ENCODE measurements around the gene RILPL1.
"Not testable (repeated sequence)": the region's sequence is repeated elsewhere in the genome, so short reads cannot be mapped to it uniquely, and the experiment has no call there.

RILPL1 gene

DNA sequence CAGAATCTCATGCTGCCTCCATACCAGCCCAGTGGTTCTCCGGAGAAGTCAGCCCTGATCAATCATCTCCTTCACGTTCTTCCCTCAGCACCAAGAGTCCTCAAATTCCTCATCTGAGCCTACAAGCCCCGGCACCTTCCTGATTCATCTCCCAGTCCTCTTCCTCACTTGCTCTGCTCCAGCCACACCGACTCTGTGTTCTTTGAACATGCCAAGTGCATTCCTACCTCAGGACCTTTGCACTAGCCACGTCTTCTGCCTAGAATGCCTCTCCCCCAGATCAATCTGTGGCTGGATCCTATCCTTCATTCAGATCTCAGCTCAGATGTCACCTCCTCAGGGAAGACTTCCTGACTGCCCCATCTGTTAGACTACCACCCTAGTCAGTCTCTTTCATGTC lies 4.7 kb downstream of the RILPL1 start:
- DNase-seq = no peak

DNA sequence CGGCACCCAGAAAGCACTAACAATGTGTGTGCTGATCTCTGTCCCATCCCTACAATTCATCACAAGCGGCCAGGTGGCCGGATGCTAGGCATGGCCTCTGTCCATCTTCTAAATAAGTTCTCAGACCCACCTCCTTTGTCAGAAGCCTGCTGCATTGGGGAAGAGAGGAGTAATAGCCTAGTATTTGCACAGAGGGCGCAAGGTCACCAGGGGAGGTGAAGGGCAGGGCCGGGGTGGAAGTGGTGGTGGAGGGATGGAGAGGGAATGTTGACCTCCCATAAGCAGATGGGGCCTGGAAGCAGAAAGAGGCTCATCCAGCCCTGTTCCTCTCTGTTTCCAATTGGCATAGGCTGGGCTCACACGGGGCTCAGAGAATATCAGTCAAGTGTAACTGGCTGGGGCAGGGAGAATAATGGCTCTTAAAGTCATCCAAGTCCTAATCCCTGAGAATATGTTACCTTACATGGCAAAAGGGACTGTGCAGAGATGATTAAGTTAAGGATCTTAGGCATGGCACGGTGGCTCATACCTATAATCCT lies 6.9 kb downstream of the RILPL1 start:
- DNase-seq = no peak

DNA sequence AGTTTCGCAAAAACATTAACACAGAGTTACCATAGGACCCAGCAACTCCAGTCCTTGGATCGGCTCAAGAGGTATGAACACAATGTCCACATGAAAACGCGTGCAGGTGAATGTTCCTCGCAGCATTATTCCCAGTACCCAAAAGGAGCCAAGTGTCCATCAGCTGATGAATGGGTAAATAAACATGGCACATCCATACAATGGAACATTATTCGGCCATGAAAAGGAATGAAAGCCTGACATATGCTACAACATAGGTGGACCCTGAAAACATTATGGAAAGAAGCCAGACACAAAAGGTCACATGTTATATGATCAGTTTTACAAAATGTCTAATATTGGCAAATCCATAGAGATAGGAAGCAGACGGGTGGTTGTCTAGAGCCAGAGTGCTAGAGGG lies 9.1 kb downstream of the RILPL1 start:
- no peak for DNase-seq

DNA sequence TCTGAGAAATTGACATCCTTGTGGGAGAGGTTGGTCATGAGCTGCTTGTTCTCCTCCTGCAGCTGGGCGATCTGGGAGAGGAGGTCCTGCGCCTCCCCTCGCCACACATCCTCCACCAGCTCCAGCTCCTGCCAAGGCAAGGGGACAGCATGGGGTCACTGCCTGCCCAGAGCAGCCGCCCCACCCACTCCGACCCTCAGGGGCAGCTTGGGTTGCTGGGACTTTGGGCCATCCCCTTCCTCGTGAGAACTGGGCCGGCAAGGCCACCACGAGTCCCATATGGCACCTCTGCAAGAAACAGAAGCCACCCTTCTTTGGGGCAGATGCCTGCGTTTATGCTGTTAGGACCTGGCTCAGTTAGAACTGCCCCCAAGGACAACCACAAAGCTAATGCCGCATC lies 10.0 kb downstream of the RILPL1 start:
- no peak for DNase-seq

DNA sequence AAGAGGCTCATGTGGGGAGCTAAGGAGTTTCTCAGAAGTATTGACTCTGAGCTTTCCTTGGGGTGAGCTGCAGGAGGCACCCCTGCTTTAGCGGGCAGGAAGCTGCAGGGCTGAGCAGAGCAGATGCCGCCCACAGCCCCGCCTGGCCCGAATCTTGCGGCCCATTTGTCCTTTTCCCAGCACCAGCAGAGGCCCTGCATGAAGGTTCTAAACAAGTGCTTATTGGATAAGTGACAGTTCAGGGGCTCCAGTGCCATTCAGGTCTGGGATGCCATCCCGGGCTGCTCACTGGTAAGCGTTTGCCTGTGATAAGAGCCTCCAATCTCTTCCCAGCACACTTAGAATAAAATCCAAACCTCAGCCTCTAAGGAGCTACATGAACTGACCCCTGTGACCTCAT lies 11.4 kb downstream of the RILPL1 start:
- no peak for DNase-seq

DNA sequence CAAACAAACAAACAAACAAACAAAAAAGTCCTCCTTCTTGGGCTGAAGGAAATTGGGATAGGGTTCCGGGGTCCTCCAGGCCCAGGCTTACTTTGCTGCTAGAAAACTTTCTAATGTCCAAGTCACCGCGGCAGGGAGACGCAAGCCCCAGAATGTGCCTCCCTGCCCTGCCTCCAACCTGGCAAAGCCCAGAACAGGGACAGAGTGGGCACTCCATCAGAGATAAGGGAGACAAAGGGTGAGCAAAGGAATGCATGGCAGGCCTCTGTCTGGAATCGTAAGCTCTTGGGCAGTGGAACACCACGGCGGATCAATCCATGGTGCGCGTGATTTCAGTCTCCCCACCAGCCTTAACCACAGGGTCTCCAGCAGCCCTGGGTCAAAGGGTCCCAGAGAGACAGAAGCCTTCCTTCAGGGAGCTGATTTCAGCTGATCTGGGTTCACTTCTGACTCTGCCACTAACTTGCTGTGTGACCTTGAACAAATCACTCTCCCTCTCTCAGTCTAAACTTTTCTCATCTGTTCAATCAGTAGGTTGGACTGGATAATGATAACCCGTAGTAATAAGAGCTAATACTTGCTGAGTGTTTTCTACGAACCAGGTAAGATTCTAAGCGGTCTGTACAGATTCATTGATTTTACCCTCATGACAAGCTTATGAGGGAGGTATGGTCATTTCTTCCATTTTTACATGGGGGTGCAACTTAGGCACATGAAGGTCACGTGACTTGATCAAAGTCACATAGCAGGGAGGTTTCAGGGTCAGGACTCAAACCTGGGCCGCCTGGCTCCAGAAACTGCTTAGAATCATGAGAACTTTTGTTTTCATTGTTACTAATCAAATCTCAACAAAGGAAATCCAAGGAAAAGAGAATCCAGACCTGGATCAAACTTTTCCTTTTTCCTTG lies 12.7 kb downstream of the RILPL1 start:
- DNase-seq = no peak

DNA sequence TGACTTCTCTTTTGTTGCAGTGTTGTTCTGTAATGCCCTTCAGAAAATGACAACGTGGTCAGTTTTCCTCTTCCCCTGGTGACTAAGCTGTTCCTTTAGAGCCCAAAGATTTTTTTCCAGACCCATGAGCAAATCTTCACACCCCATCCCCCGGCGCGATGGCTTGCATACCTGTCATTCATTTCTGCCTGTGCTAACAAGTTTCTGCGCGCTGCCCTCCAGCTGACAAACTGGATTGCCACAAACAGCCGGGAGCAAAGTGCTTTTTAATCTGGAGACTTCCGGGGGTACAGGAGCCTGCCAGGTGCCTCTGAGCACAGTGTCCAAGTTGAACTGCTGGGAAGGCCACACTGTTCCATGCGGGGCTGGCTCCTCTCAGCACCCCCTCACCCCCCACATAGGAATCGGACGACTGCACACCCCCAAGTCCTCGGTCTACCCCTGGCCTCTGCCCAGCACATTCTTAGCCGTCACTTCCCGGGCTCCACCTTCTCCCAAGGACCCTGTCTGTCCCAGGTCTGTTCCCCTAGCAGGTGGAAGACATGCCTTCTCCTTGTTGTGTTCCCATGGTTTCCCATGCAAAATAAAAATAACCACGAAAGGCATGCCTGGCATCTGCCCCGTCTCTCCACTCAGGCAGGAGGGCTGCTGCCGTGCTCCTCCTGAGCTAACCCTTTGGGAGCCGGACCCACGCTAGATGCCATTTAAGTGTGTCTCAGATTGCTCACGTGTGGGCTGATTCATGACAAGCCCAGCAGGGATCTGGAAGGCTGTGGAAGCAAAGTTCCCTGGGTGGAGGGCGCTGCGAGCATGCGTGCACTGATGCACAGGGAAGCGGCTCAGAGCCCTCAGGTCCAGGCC lies 14.1 kb downstream of the RILPL1 start:
- no peak for DNase-seq

DNA sequence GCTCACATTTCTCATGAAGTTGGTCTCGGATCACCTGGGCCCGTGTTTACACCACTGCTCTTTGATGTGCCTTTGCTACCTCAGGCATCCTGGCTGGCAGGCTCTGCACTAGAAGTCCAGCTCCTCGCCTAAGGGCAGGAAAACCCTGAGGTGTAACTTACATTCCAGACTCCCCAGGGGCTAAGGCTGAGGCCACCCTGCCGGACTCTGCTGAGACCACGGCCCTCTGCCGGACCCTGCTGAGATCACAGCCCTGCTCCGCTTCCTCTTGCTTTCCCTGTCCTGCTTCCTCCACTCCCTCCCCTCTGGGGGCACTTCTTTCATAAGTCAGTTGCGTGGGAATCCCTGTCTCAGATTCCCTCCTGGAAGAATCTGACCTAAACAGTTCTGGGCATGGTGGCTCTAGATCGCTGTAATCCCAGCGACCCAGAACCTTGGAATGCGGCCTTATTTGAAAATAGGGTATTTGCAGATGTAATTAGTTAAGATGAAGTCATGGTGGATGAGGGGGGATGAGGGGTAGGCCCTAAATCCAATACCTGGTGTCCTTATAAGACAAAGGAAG lies 17.2 kb downstream of the RILPL1 start:
- DNase-seq = no peak

DNA sequence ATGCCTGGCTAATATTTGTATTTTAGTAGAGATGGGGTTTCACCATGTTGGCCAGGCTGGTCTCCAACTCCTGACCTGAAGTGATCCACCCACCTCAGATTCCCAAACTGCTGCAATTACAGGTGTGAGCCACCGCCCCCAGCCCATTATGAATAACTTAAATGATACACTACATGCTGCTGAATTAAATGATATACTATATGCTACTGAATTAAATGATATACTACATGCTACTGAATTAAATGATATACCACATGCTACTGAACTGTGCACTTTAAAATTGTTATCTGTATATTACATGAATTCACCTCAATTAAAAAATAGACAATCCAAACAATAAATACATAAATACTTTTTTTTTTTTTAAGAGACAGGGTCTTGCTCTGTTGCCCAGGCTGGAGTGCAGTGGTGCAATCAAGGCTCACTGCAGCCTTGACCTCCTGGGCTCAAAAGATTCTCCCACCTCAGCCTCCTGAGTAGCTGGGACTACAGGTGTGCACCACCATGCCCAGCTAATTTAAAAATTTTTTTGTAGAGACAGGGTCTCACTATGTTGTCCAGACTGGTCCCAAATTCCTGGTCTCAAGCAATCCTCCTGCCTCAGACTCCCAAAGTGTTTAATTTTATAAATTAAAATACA lies 18.8 kb downstream of the RILPL1 start:
- not testable (repeated sequence) for DNase-seq

DNA sequence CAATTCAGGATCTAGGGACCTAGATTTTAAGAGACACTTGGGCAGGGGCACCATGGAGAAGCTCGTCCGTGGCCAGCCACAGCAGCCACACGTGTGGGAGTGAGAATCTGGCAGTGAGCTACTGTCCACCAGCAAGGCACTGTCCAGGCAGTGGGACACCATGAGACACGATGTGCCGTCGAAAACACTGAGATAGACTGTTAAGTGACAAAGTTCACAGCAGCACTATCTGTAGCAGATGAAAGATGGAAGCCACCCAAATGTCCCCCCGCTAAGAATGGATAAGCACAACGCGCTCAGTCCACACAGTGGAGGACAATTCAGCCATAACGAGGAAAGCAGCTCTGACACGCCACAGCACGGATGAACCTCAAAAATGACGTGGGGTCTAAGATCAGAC lies 19.7 kb downstream of the RILPL1 start:
- no peak for DNase-seq

DNA sequence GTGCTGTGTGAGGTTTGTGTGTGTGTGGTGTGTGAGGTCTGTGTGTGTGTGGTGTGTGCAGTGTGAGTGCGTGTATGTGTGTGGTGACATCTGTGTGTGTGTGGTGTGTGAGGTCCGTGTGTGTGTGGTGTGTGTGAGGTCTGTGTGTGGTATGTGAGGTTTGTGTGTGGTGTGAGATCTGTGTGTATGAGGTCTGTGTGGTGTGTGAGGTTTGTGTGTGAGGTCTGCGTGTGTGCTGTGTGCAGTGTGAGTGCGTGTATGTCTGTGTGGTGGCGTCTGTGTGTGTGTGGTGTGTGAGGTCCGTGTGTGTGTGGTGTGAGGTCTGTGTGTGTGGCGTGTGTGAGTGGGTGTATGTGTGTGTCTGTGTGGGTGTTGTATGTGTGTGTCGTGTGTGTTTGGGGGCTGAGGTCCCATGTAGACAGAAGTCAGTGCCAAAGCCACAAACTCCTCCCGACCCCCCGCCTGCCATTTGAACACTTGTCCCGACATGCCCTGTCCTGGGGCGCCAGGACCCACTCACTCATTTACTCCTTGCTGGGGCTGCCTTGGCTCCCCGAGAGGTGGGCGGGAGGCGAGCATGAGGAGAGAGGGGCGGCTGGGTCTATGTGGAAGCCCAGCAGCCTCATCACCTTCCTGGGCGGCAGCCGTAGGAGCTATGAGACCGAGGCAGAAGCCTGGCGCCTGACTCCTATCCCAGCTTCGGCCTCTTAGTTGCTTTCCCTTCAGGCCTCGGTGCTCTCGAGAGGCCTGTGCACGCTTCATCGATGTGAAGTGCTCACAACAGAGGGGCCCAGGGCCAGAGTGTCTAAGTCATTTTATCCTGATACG lies 20.5 kb downstream of the RILPL1 start:
- DNase-seq = no peak

DNA sequence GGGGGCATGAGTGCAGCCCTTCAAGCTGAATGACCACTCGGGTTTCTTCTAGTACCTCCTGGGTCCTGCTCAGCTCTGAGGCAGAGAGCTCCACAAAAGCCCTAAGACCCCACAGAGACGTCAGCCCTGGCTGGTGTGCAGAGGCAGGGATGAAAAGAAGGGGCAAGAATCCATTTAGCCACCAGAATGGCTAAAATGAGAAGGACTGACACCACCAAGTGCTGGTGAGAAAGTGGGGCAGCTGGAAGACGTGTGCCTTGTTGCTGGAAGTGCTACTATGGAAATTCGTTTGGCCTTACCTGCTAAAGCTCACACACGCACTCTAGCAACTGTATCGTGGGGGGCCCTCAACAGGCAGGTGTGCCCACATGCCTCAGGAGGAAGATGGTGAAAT lies 26.7 kb downstream of the RILPL1 start:
- DNase-seq = no peak

DNA sequence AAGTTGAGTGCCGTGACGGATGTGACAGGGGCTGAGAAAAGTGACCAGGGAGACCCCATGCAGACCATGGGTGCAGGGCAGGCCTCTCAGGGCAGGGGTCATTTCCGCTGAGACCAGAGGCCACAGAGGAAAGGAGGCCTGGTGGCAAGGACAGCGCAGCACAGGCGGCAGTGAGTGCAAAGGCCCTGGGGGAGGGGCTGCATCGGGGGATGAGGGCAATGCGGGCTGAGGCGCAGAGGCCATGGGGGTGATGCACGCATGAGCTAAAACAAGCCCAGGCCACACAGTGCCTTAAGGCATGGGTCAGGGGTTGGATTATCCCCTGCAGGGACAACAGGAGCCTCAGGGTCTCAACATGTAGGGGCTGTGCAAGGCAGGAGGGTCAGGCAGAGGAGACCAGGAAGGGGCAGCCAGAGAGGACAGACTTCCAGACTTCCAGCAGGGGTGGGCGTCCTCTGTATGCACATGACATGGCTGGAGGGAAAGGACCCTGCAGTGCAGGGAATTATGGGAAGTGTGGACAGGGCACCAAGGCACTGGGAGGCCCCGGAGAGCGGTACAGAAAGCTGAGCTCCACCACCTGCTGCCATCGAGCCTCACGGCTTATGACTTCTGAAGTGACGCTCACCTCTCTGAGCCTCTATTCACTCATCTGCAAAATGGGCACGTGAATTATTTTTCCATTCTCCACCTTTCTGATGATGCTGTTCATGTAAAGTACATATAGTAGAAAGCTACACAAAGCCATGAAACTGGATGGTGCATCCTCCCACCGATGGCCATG lies 27.3 kb downstream of the RILPL1 start:
- DNase-seq = no peak

DNA sequence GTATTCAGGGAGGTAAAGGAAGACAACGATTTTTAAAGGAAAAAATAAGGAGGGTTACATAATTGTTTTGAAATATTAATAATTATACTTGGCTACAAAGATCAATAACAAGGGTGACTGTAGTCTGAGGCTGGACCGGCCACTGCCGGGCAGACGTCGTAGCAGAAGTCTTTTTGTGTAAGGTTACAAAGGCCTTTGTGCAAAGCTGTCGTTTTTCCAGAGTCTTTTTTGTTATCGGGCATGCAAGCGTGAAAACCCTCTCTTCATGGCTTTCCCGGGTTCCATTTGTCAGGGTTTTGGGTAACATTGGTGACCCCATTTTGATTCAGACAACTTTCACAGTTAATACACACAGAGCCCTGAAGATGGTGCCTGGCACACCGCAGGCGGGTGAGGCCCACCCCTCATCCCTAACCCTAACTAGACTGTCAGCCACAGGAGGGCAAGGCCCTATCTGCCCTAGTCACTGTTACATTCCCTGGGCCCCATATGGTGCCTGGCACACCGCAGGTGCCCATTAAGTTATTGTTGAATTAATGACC lies 31.3 kb downstream of the RILPL1 start:
- no peak for DNase-seq

DNA sequence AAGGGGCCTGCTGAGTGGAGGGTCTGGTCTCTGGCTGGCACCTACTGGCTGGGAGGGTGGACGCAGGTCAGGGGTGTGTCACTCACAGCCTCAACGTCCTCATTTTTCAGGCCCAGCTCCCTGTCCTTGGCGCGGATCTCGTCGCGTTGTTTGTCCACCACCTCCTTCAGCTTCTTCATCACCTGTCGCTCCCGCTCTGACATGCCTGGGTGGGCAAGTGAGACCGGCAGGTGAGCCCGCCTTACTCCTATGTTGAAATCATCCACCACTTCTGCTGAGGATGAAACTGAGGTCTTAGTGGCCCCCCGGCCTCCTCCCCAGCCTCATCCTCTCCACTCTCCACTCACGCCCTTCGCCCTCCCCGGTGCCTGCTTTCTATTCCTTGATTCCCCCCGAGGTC lies 34.2 kb downstream of the RILPL1 start:
- no peak for DNase-seq

DNA sequence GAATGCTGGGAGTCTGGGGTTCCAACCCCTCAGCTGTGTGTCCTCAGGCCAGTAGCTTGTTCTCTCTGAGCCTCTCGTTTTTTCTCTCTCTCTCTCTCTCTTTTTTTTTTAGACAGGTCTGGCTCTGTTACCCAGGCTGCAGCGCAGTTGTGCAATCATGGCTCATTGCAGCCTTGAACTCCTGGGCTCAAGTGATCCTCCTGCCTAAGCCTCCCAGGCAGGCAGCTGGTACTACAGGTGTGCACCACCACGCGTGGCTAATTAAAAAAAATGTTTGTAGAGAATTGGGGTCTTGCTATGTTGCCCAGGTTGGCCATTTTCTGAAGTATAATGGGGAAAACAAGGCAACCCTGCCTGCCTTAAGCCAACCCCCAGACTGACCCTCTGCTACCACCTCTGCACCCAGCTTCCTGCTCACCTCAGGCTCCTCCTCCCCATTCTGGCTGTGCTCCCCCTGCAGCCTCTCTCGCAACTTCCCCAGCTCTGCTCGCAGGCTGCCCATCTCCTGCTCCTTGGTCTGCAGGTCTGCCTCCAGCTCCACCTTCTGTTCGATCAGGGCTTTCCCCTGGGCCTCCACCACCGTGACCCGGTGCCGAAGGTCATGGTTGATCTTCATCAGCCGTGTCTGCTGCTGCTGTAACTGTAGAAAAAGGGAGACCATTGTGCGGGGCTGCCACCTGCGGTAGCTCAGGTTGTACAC lies 35.2 kb downstream of the RILPL1 start:
- DNase-seq = no peak

DNA sequence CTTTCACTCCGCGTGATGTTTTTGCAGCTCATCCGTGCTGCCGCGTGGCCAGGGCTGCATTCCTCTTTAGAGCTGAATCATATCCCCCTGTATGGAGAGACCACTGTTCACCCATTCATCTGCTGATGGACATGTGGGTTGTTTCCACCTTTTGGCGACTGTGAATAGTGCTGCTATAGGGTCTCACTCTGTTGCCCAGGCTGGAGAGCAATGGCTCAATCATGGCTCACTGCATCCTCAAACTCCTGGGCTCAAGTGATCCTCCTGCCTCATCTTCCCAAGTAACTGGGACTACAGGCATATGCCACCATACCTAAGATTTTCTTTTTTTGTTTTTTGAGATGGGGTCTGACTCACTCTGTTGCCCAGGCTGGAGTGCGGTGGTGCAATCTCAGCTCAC lies 36.5 kb downstream of the RILPL1 start:
- no peak for DNase-seq

DNA sequence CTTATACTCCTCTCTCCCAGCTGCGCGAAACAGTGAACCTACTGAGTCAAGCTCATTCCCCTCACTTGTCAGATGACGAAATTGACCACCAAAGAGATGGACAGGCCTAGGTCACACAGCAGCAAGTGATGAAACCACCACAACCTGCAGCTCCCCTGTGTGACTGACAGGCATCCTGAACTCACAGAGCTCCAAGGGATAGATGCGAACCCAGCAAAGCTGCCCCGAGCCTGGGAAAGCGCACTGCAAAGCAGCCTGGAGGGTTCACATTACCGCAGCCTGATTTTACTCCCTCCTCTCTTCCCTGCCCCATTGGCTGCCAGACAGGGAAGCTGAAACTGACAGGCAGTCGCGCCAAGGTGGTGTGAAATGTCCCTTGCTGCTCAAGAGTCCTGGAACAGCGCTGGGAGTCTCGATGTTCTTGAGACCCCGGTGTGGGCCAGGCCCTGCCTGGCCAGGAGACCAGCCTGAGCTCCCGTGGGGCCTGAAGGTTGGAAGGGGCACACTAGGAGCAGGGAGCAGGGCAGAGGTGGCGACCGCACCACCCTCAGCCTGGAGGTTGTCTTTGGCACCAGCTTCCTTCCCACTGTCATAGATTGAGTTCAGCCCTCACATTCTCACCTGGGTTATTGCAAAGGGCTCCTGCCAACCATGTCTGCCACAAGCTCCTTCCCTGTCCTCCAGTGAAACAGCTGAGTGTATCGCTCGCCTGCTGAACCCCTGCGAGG lies 39.2 kb downstream of the RILPL1 start:
- no peak for DNase-seq

DNA sequence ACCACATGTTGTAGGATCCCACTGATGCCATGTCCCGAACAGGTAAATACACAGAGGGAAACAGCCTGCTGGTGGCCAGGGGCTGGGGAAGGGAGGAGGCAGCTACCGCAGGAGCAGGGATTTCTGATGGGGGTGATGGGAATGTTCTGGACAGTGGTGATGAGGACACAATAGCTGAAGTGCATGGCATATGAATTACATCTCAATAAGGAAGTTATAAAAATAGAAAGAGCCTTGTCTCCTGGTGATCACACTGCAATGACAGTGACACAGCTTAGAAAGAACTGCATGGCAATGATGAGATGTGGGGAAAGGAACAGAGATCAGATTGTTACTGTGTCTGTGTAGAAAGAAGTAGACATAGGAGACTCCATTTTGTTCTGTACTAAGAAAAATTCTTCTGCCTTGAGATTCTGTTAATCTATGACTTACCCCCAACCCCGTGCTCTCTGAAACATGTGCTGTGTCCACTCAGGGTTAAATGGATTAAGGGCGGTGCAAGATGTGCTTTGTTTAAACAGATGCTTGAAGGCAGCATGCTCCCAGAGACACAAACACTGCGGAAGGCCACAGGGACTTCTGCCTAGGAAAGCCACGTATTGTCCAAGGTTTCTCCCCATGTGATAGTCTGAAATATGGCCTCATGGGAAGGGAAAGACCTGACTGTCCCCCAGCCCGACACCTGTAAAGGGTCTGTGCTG lies 41.0 kb downstream of the RILPL1 start:
- not testable (repeated sequence) for DNase-seq

Measured in stimulated activated CD4-positive, alpha-beta T cell treated with anti-CD3 and anti-CD28 coated beads, Interleukin-1b, Interleukin-23, amount 100 ng/mL, for 48 hours (primary cell).